HS-5 (cell line): ENCODE results near the gene KLK2.

Source experiments
- DNase-seq: peaks from one replicate; pipeline ENCODE4 v3.0.0-alpha.2; 2012; ENCODE audit warnings: low read depth

Gene KLK2

DNA sequence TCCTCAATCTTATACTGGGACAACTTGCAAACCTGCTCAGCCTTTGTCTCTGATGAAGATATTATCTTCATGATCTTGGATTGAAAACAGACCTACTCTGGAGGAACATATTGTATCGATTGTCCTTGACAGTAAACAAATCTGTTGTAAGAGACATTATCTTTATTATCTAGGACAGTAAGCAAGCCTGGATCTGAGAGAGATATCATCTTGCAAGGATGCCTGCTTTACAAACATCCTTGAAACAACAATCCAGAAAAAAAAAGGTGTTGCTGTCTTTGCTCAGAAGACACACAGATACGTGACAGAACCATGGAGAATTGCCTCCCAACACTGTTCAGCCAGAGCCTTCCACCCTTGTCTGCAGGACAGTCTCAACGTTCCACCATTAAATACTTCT is 22.5 kb upstream of the KLK2 start:
- no peak for DNase-seq

DNA sequence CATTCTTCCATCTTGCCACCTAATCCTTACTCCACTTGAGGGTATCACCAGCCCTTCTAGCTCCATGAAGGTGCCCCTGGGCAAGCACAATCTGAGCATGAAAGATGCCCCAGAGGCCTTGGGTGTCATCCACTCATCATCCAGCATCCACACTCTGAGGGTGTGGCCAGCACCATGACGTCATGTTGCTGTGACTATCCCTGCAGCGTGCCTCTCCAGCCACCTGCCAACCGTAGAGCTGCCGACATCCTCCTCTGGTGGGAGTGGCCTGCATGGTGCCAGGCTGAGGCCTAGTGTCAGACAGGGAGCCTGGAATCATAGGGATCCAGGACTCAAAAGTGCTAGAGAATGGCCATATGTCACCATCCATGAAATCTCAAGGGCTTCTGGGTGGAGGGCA is 21.6 kb upstream of the KLK2 start:
- no peak for DNase-seq

DNA sequence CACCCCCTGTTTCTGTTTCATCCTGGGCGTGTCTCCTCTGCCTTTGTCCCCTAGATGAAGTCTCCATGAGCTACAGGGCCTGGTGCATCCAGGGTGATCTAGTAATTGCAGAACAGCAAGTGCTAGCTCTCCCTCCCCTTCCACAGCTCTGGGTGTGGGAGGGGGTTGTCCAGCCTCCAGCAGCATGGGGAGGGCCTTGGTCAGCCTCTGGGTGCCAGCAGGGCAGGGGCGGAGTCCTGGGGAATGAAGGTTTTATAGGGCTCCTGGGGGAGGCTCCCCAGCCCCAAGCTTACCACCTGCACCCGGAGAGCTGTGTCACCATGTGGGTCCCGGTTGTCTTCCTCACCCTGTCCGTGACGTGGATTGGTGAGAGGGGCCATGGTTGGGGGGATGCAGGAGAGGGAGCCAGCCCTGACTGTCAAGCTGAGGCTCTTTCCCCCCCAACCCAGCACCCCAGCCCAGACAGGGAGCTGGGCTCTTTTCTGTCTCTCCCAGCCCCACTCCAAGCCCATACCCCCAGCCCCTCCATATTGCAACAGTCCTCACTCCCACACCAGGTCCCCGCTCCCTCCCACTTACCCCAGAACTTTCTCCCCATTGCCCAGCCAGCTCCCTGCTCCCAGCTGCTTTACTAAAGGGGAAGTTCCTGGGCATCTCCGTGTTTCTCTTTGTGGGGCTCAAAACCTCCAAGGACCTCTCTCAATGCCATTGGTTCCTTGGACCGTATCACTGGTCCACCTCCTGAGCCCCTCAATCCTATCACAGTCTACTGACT is 18.4 kb upstream of the KLK2 start, which contains the start of gene KLK3:
Gene KLK3 (plus strand): TSS at position 280 of the 775 bp plus-strand sequence. CDS start 41 bp downstream, at position 321.
- no peak for DNase-seq

DNA sequence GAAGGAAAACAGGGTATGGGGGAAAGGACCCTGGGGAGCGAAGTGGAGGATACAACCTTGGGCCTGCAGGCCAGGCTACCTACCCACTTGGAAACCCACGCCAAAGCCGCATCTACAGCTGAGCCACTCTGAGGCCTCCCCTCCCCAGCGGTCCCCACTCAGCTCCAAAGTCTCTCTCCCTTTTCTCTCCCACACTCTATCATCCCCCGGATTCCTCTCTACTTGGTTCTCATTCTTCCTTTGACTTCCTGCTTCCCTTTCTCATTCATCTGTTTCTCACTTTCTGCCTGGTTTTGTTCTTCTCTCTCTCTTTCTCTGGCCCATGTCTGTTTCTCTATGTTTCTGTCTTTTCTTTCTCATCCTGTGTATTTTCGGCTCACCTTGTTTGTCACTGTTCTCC is 15.9 kb upstream of the KLK2 start:
- DNase-seq, result no peak

DNA sequence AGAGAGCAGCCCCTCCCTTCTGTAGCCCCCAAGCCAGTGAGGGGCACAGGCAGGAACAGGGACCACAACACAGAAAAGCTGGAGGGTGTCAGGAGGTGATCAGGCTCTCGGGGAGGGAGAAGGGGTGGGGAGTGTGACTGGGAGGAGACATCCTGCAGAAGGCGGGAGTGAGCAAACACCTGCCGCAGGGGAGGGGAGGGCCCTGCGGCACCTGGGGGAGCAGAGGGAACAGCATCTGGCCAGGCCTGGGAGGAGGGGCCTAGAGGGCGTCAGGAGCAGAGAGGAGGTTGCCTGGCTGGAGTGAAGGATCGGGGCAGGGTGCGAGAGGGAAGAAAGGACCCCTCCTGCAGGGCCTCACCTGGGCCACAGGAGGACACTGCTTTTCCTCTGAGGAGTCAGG is 14.4 kb upstream of the KLK2 start:
- DNase-seq, result no peak

DNA sequence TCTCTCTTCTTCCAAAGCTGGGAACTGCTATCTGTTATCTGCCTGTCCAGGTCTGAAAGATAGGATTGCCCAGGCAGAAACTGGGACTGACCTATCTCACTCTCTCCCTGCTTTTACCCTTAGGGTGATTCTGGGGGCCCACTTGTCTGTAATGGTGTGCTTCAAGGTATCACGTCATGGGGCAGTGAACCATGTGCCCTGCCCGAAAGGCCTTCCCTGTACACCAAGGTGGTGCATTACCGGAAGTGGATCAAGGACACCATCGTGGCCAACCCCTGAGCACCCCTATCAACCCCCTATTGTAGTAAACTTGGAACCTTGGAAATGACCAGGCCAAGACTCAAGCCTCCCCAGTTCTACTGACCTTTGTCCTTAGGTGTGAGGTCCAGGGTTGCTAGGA is 13.4 kb upstream of the KLK2 start:
- no peak for DNase-seq

DNA sequence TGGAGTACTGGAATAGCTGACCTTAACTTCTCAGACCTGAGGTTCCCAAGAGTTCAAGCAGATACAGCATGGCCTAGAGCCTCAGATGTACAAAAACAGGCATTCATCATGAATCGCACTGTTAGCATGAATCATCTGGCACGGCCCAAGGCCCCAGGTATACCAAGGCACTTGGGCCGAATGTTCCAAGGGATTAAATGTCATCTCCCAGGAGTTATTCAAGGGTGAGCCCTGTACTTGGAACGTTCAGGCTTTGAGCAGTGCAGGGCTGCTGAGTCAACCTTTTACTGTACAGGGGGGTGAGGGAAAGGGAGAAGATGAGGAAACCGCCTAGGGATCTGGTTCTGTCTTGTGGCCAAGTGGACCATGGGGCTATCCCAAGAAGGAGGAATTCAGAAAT is 12.2 kb upstream of the KLK2 start:
- DNase-seq, result no peak

DNA sequence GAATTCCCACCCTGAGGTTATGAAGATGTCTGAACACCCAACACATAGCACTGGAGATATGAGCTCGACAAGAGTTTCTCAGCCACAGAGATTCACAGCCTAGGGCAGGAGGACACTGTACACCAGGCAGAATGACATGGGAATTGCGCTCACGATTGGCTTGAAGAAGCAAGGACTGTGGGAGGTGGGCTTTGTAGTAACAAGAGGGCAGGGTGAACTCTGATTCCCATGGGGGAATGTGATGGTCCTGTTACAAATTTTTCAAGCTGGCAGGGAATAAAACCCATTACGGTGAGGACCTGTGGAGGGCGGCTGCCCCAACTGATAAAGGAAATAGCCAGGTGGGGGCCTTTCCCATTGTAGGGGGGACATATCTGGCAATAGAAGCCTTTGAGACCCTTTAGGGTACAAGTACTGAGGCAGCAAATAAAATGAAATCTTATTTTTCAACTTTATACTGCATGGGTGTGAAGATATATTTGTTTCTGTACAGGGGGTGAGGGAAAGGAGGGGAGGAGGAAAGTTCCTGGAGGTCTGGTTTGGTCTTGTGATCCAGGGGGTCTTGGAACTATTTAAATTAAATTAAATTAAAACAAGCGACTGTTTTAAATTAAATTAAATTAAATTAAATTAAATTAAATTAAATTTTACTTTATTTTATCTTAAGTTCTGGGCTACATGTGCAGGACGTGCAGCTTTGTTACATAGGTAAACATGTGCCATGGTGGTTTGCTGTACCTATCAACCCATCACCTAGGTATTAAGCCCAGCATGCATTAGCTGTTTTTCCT is 11.5 kb upstream of the KLK2 start:
- DNase-seq, result no peak

DNA sequence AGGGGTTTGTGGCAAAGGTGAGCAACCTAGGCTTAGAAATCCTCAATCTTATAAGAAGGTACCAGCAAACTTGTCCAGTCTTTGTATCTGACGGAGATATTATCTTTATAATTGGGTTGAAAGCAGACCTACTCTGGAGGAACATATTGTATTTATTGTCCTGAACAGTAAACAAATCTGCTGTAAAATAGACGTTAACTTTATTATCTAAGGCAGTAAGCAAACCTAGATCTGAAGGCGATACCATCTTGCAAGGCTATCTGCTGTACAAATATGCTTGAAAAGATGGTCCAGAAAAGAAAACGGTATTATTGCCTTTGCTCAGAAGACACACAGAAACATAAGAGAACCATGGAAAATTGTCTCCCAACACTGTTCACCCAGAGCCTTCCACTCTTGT is 3.8 kb upstream of the KLK2 start:
- no peak for DNase-seq

DNA sequence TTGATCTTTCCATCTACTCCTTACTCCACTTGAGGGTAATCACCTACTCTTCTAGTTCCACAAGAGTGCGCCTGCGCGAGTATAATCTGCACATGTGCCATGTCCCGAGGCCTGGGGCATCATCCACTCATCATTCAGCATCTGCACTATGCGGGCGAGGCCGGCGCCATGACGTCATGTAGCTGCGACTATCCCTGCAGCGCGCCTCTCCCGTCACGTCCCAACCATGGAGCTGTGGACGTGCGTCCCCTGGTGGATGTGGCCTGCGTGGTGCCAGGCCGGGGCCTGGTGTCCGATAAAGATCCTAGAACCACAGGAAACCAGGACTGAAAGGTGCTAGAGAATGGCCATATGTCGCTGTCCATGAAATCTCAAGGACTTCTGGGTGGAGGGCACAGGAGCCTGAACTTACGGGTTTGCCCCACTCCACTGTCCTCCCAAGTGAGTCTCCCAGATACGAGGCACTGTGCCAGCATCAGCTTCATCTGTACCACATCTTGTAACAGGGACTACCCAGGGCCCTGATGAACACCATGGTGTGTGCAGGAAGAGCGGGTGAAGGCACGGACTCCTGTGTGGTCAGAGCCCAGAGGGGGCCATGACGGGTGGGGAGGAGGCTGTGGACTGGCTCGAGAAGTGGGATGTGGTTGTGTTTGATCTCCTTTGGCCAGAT is 2.7 kb upstream of the KLK2 start:
- DNase-seq, result no peak

DNA sequence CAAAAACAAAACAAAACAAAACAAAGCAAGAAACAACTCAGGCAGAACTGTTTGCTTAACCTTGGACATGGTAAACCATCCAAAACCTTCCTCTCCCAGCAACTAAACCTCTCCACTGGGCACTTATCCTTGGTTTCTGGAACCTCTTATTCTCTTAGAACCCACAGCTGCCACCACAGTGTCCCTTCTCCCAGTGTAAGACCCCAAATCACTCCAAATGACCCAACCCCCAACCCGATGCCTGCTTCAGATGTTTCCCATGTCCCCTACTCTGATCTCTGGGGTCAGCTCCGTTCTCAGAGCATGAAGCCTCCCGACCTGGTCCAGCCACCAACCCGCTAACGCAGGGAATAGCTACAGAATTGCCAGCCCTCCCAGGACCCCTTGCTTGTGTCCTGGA is 972 bp downstream of the KLK2 start:
- DNase-seq, result no peak

DNA sequence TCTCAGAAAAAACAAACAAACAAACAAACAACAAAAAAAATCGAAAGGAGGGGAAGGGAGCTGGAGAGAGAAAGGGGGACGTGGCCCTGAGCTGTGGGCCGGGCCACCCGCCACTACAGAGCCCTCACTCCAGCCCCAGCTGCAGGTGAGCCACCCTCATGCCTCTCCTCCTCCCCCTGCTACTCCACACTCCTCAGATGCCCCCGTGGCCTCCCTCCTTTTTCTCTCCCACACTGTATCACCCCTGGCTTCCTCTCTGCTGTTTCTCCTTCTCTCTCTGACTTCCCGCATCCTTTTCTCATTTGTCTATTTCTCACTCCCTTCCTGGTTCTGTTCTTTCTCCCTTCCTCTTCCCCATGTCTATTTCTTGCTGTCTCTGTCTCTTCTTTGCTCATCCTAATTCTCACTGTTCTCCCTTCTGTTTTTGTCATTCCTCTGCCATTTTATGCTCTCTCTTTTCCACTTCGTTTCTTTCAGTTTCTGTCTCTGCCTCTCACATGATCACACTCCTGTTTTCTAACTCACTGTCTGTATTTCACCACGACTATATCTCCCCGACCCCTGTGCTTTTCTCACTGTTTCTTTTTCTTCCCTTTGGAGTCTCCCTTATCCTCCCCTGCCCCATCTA is 2.7 kb downstream of the KLK2 start:
- DNase-seq, result no peak

DNA sequence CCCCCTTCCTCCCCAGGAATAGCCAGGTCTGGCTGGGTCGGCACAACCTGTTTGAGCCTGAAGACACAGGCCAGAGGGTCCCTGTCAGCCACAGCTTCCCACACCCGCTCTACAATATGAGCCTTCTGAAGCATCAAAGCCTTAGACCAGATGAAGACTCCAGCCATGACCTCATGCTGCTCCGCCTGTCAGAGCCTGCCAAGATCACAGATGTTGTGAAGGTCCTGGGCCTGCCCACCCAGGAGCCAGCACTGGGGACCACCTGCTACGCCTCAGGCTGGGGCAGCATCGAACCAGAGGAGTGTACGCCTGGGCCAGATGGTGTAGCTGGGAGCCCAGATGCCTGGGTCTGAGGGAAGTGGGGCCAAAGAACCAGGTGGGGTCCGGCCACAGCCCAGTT is 3.2 kb downstream of the KLK2 start:
- DNase-seq, result no peak

DNA sequence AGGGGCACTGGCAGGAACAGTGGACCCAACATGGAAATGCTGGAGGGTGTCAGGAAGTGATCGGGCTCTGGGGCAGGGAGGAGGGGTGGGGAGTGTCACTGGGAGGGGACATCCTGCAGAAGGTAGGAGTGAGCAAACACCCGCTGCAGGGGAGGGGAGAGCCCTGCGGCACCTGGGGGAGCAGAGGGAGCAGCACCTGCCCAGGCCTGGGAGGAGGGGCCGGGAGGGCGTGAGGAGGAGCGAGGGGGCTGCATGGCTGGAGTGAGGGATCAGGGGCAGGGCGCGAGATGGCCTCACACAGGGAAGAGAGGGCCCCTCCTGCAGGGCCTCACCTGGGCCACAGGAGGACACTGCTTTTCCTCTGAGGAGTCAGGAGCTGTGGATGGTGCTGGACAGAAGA is 4.1 kb downstream of the KLK2 start:
- DNase-seq, result no peak

DNA sequence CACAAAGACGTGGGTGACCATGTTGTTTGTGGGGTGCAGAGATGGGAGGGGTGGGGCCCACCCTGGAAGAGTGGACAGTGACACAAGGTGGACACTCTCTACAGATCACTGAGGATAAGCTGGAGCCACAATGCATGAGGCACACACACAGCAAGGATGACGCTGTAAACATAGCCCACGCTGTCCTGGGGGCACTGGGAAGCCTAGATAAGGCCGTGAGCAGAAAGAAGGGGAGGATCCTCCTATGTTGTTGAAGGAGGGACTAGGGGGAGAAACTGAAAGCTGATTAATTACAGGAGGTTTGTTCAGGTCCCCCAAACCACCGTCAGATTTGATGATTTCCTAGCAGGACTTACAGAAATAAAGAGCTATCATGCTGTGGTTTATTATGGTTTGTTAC is 5.6 kb downstream of the KLK2 start:
- DNase-seq, result no peak

DNA sequence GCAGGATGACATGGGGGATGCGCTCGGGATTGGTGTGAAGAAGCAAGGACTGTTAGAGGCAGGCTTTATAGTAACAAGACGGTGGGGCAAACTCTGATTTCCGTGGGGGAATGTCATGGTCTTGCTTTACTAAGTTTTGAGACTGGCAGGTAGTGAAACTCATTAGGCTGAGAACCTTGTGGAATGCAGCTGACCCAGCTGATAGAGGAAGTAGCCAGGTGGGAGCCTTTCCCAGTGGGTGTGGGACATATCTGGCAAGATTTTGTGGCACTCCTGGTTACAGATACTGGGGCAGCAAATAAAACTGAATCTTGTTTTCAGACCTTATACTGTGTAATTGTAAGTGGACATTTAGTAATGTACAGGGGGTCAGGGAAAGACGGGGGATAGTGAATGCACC is 7.0 kb downstream of the KLK2 start:
- no peak for DNase-seq

DNA sequence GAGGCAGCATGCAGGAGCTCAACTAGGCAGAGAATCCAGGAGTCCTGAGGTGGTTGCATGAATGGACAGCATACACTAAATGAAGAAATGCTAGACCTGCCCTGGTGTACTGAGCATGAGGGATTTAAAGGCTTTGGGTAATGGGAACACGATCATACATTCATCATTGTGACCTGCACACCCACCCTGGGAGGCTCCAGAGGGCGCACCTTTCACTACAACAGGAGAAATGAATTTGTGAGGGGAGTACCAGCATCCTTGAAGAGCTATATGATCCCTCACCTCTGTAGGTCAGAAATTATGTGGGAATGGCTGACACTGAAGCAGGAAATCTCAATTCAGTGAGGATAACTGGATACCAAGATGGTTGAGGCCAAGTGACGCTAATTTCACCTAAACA is 8.9 kb downstream of the KLK2 start:
- DNase-seq, result no peak

DNA sequence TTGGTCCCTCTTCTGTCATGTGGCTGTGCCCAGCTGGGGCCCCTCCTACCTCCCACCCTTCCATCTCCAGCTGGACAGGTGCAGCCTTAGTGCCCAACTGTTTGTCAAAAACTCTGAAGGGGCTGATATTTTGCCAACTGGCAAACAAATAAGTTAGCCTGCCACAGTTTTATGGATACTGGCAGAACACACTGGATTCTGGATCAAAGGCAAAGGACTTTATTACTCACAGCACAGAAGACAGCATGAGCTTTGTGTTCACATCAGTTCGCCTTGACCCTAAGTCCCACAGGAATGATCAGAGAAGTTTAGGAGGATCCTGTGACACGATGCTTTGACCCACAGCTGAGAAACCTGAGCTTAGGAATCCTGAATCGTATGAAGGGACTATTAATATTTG is 16.4 kb downstream of the KLK2 start:
- no peak for DNase-seq

DNA sequence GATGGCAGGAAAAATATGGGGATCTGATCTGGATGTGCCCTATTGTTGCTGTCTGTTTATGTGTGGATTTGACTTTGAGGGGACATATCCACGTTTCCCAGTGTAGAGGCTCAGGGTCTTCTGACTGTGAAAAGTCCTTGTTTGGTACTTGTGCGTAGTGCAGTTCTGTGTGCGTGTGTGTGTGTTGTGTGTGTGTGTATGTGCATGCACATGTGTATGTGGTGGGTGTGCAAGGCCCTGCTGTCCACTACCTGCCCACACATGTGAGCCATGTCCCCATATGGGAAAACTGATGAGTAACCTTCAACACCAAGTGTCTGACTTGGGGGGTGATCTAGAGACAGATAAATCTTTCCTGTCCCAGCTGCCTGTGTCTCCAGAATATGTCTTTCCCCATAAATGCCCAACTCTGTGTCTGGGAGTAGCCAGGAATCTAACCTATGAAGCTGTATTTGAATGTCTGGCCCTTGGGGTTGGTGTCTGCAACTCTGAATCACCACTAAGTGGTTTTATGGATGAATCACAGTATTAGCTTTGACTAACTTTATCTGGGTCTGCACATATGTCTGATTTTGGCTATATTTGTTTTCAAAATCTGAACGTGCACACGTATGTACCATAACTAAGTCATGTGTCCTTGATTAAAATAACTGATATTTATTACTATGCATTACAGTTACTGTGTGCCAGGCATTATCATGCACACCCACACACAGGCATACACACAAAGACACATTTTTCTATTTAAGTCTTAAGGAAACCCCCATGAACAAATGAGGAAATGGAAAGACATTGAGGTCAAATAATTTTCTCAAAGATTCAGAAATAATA is 17.4 kb downstream of the KLK2 start:
- DNase-seq, result peak; percentile 31

DNA sequence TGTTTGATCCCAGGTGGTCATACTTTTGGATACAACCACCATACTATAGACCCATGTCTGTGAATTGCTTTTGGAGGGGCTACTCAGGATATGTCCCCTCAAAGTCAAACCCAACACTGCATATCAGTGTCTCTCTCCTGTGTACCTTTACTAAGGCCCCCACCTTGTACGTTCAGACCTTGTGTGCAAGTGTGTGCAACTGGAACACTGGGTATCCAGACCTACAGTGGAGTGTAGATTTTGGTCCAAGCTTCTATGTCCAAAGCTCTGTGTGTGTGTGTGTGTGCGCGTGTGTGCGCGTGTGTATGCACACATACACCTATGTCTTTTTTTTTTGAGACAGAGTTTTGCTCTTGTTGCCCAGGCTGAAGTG is 18.0 kb downstream of the KLK2 start:
- DNase-seq, result no peak

DNA sequence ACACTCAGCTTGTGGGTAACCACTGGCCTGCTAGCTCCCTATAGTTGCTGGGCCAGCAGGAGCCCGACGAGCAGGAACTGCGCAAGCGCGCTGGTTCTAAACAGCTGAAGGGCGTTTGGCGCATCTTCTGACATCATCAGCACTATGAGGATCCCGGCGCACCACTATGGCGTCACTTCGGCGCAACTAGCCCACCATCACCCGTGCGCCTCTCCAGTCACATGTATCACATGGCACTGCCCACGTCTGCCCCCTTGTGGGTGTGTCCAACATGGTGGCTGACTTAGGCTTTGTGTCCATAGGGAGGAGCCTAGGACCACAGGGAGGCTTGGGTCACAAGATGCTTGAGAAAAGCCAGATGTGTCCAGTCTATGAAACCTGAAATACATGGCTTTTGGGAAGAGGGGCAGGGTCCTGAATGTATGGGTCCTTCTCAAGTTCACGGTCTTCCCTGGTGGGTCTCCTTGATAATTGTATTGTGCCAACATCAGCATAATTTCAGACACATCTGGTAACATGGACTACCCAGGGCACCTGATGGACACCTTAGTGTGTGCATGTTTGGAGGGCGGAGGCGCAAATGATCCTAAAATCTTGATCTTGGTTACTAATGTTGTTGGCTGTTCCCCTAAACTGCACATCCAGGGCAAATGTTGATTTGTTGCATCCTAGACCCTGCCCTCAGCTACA is 20.0 kb downstream of the KLK2 start:
- no peak for DNase-seq
